ENCODE data around the gene SIRT3. TPM values are rescaled to one million over a fixed set of nuclear protein-coding genes. Genes with fewer than 3 reads are reported as not detected.

The SIRT3 gene
- total and polyA plus RNA-seq, 2 of the 13 experiments (the other 11 are each of a cell fraction or from before 2014, with no cell fraction given): 15.1 to 18.2 TPM

DNA sequence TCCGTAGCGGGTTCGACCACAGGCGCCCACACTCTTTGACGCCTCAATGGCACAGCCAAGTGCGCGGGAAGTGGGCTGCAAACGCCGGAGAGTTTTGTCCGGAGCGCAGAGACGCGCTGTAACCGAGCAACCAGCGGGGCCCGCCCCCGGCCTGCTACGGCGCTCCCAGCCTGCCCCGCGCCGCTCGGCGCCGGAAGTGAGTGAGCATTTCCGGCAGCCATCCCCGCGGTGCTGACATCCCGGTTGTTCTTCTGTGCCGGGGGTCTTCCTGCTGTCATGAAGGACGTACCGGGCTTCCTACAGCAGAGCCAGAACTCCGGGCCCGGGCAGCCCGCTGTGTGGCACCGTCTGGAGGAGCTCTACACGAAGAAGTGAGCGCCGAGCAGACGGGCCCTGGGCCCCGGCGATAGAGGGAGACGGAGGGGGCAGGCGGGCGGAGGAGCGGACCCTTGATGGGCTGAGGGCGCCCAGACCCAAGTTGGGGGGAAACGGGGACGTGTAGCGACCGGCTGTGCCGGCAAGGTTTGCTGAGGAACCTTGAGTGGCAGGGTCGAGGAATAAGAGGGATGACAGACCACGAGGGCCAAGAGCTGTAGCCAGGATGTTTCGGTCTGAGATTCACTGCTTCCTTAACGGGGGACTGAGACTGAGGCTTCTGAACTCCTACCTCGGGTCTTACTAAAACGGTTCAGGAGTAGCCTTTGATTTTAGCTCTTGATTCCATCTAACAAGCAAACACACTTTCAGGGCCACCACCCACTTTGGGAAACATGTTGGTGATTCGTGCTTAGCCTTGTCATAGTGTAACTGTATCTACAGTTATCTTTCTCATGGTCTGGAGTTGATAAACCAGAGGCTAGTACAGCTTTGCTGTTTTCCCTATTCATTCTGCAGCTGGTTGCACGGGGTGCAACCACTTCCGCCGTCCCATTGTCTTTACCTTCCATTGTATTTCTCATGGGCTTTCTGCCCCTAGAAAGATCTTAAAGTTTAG is 929 bp upstream of the SIRT3 start, which contains the start of gene PSMD13 (continued):
- TF ChIP-seq, protein P1, sequence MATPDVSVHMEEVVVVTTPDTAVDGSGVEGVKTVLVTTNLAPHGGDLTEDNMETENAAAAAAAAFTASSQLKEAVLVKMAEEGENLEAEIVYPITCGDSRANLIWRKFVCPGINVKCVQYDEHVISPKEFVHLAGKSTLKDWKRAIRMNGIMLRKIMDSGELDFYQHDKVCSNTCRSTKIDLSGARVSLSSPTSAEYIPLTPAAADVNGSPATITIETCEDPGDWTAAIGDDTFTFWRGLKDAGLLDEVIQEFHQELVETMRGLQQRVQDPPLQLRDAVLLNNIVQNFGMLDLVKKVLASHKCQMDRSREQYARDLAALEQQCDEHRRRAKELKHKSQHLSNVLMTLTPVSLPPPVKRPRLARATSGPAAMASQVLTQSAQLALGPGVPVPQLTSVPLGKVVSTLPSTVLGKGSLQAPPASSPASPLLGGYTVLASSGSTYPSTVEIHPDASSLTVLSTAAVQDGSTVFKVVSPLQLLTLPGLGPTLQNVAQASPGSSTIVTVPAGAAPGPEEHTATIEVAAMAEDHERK (CRISPR knock-in tag; IDR thresholded peaks at IDR 0.05; ENCODE audit: low read depth): peak; percentile 56; the same call in 1 of the 2 replicates
- TF ChIP-seq TBX3 (IDR thresholded peaks at IDR 0.05; ENCODE audit: borderline replicate concordance) (no peak), ZFP41 (CRISPR knock-in tag; IDR thresholded peaks at IDR 0.05; ENCODE audit: borderline replicate concordance) (0 out of 2 replicates have a peak, but pooled peaks have one; percentile 69), ZNF891 (CRISPR knock-in tag; IDR thresholded peaks at IDR 0.05) (peak; percentile 44; the same call in 1 of the 2 replicates), HHEX (CRISPR knock-in tag; IDR thresholded peaks at IDR 0.05) (no peak), ZNF274 (CRISPR knock-in tag; IDR thresholded peaks at IDR 0.05) (peak; percentile 64; the same call in 1 of the 2 replicates), ZNF883 (CRISPR knock-in tag; IDR thresholded peaks at IDR 0.05; ENCODE audit: not compliant biosample characterization) (peak; percentile 20), NFE2L1 (CRISPR knock-in tag; IDR thresholded peaks at IDR 0.05; ENCODE audit: borderline replicate concordance) (peak; percentile 96; the same call in 1 of the 2 replicates), ZNF264 (CRISPR knock-in tag; IDR thresholded peaks at IDR 0.05) (peak; percentile 72; the same call in 1 of the 2 replicates), FOXP1 (IDR thresholded peaks at IDR 0.05) (no peak), FOXP1 (CRISPR knock-in tag; IDR thresholded peaks at IDR 0.05) (no peak), MBNL3 (CRISPR knock-in tag; conservative IDR thresholded peaks at IDR 0.05) (no peak), GFI1 (CRISPR knock-in tag; IDR thresholded peaks at IDR 0.05; ENCODE audit: borderline replicate concordance) (no peak), REL (CRISPR knock-in tag; conservative IDR thresholded peaks at IDR 0.05) (0 out of 2 replicates have a peak, but pooled peaks have one; percentile 34), SIN3A (IDR thresholded peaks at IDR 0.05; ENCODE audit: borderline replicate concordance, low read depth, low read length) (peak; percentile 78)
- TF ChIP-seq, protein P2, sequence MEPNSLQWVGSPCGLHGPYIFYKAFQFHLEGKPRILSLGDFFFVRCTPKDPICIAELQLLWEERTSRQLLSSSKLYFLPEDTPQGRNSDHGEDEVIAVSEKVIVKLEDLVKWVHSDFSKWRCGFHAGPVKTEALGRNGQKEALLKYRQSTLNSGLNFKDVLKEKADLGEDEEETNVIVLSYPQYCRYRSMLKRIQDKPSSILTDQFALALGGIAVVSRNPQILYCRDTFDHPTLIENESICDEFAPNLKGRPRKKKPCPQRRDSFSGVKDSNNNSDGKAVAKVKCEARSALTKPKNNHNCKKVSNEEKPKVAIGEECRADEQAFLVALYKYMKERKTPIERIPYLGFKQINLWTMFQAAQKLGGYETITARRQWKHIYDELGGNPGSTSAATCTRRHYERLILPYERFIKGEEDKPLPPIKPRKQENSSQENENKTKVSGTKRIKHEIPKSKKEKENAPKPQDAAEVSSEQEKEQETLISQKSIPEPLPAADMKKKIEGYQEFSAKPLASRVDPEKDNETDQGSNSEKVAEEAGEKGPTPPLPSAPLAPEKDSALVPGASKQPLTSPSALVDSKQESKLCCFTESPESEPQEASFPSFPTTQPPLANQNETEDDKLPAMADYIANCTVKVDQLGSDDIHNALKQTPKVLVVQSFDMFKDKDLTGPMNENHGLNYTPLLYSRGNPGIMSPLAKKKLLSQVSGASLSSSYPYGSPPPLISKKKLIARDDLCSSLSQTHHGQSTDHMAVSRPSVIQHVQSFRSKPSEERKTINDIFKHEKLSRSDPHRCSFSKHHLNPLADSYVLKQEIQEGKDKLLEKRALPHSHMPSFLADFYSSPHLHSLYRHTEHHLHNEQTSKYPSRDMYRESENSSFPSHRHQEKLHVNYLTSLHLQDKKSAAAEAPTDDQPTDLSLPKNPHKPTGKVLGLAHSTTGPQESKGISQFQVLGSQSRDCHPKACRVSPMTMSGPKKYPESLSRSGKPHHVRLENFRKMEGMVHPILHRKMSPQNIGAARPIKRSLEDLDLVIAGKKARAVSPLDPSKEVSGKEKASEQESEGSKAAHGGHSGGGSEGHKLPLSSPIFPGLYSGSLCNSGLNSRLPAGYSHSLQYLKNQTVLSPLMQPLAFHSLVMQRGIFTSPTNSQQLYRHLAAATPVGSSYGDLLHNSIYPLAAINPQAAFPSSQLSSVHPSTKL (CRISPR knock-in tag; IDR thresholded peaks at IDR 0.05): no peak
- TF ChIP-seq, protein P3, sequence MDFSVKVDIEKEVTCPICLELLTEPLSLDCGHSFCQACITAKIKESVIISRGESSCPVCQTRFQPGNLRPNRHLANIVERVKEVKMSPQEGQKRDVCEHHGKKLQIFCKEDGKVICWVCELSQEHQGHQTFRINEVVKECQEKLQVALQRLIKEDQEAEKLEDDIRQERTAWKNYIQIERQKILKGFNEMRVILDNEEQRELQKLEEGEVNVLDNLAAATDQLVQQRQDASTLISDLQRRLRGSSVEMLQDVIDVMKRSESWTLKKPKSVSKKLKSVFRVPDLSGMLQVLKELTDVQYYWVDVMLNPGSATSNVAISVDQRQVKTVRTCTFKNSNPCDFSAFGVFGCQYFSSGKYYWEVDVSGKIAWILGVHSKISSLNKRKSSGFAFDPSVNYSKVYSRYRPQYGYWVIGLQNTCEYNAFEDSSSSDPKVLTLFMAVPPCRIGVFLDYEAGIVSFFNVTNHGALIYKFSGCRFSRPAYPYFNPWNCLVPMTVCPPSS (IDR thresholded peaks at IDR 0.05): no peak
- TF ChIP-seq, protein P4, sequence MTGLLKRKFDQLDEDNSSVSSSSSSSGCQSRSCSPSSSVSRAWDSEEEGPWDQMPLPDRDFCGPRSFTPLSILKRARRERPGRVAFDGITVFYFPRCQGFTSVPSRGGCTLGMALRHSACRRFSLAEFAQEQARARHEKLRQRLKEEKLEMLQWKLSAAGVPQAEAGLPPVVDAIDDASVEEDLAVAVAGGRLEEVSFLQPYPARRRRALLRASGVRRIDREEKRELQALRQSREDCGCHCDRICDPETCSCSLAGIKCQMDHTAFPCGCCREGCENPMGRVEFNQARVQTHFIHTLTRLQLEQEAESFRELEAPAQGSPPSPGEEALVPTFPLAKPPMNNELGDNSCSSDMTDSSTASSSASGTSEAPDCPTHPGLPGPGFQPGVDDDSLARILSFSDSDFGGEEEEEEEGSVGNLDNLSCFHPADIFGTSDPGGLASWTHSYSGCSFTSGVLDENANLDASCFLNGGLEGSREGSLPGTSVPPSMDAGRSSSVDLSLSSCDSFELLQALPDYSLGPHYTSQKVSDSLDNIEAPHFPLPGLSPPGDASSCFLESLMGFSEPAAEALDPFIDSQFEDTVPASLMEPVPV (CRISPR knock-in tag; IDR thresholded peaks at IDR 0.05): 0 out of 2 replicates have a peak, but pooled peaks have one; percentile 7
- TF ChIP-seq, protein P5, sequence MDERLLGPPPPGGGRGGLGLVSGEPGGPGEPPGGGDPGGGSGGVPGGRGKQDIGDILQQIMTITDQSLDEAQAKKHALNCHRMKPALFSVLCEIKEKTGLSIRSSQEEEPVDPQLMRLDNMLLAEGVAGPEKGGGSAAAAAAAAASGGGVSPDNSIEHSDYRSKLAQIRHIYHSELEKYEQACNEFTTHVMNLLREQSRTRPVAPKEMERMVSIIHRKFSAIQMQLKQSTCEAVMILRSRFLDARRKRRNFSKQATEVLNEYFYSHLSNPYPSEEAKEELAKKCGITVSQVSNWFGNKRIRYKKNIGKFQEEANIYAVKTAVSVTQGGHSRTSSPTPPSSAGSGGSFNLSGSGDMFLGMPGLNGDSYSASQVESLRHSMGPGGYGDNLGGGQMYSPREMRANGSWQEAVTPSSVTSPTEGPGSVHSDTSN (CRISPR knock-in tag; IDR thresholded peaks at IDR 0.05): no peak
